Renal cortex interstitium (tissue), 11 donors: ENCODE measurements around the gene NOL4. TPM values are rescaled to one million over a fixed set of nuclear protein-coding genes. Genes with fewer than 3 reads are reported as not detected.

ENCODE experiments used
- DNase-seq, 11 donors: peaks; one replicate each; pipeline ENCODE4 v3.0.0-alpha.2; 2013; ENCODE audit warnings: low read depth in 9 of 11, low spot score in 4 of 11; ENCODE audit errors: extremely low read depth in 1 of 11
- polyA plus RNA-seq, 3 donors: library from polyadenylated mRNA; unstranded; fragments of 120-200 nt; gene quantifications; one replicate each; pipeline ENCODE4 v1.2.1, GENCODE V29; 2013; ENCODE audit not compliant: insufficient read length in 3 of 3

Gene NOL4
- polyA plus RNA-seq, 3 donors, result 2.5 to 3.3 (median 2.6) TPM

- no peak for DNase-seq
These were observed 12.2 kb downstream of the NOL4 start for GRCh38 chr18:34212511-34212910.

DNA sequence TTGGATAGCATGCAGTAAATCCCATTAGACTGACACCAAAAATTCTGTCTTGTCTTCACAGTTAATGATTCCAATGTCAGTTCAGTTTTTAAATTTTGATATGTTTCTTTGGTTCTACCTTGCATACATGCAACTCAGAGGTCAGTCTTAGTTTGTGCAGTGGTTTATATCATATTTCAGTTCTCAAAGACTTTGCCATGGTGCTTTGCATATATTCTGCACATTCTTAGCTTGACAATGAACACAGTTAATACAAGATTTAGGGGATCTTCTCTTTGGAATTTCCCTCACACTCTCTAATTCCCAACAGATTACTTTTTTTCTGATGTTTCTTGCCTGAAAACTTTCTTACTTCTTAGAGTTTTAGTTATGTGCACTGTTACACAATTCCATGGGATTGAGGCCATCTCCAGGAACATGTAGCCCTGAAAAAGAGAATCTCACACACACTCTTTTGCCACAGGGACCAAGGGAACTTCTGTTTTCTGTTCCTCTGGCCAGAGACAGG is 17.3 kb downstream of the NOL4 start:
- DNase-seq, result no peak

GRCh38 chr18:34203866-34204265 is 20.8 kb downstream of the NOL4 start:
- no peak for DNase-seq

DNA sequence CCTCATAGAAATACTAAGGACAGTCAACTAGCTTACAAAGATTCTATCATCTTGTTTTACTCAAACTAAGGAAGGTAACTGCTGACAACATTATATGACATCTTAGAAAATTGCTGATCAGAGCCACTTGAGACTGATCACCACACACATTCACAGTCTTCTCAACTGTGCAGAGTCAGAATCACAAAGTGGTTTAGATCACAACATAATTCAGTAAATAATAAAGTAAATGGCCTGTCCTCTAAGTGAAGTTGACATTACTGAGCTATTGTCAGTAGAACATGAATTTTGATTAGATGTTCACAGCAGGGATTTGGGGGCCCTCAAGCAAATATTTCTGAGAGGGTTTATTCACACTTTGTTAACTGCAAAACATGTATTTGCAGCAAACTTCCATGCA is 28.5 kb downstream of the NOL4 start:
- no peak for DNase-seq

DNA sequence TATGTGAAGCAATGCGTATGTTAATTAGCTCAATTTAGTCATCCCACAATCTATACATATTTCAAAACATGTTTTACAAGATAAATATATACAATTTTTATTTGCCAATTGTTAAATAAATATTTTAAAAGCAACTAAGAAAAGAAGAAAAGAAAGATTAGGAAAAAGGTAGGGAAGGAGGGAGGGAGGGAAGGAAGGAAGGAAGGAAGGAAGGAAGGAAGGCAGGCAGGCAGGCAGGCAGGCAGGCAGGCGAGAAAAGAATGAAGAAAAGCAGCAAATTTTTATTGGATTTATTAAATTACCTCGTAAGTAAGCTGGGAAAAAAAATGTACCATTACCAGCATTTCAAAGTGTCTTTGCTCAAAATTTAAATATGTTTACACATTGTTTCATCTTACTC is 30.5 kb downstream of the NOL4 start:
- no peak for DNase-seq

- no peak for DNase-seq
These were observed 34.9 kb downstream of the NOL4 start for GRCh38 chr18:34189656-34190435.
